Ectodermal cell (in vitro differentiated cells): ENCODE data around the gene PIEZO2.
A peak's percentile ranks its signal among the peaks of the same experiment; 100 is the strongest.

Experiments used
- H3K27ac ChIP-seq: 2 replicates; pipeline ENCODE4 v1.7.0; 2013; ENCODE audit warnings: mild to moderate bottlenecking, low read depth, low read length; ENCODE audit not compliant: insufficient read depth, poor library complexity, severe bottlenecking
- H3K27me3 ChIP-seq: 2 replicates; pipeline ENCODE4 v1.7.0; 2013; ENCODE audit warnings: mild to moderate bottlenecking, low read length; ENCODE audit not compliant: insufficient read depth, control insufficient read depth, poor library complexity, severe bottlenecking
- H3K36me3 ChIP-seq: one replicate; pipeline ENCODE4 v1.7.0; 2013; ENCODE audit warnings: low read length; ENCODE audit not compliant: control insufficient read depth, insufficient read depth
- H3K4me1 ChIP-seq: one replicate; pipeline ENCODE4 v1.7.0; 2013; ENCODE audit warnings: low read length; ENCODE audit not compliant: control insufficient read depth, insufficient read depth
- H3K4me3 ChIP-seq: 2 replicates; pipeline ENCODE4 v1.7.0; 2013; ENCODE audit warnings: low read depth, low read length, control low read depth; ENCODE audit not compliant: insufficient read depth
- H3K9me3 ChIP-seq: 2 replicates; pipeline ENCODE4 v1.7.0; 2013; ENCODE audit warnings: mild to moderate bottlenecking, low read length, moderate library complexity; ENCODE audit not compliant: control insufficient read depth
- WGBS, 2 experiments: methylation state at CpG; one replicate each; pipeline ENCODE4 v1.1.7; 2013; ENCODE audit warnings: missing lambda C conversion rate in 2 of 2; 5-methylcytosine and 5-hydroxymethylcytosine counted together

The PIEZO2 gene

DNA sequence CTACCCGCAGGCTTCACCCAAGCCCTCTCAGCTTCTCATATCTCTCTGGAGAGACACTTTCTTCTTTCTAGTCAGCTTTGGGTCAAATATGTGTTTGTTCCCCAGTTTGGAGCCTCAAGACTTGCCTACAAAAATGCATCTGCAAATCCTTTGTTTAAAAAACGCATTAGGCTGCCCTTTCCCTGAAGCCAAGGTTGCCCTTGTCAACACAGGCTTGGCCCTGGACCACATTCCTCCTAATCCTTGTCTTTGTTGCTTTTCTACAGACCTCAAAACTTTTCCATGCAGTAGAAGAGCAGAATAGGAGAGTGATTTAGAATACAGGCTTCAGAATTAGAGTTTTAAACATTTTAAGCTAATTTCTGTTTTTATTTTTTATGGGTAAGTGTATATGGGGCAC, 315.7 kb downstream of the PIEZO2 start:
- no peaks in the 10 kb centered on the region for H3K36me3 ChIP-seq
- H3K27me3 ChIP-seq = no peaks in the 10 kb centered on the region
- no peaks in the 10 kb centered on the region for H3K4me1 ChIP-seq
- H3K27ac ChIP-seq = no peak overlapping the region
- 84 to 88% methylated on average over 2 of the region's 2 CpGs for WGBS, 2 experiments
- no peaks in the 10 kb centered on the region for H3K9me3 ChIP-seq
- H3K4me3 ChIP-seq = no peak overlapping the region

DNA sequence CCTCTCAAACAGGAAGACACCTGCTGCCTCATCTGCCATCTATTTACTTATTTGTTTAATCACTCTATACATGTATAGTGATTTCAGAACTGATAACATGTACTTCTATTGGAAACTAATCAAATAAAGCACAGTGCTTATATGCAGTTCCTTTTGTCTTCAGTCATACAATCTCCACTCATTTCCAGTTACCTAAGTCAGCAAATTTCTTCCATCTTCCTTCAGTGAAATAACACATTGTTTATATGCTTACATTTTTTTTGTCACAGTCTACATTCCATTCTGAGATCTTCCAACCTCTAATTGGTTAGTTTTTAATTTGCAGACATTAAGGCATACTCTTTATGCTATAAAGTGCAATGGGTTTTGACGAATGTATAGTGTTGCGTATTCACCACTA, 323.0 kb downstream of the PIEZO2 start:
- Histone ChIP-seq H3K4me1 (no peaks in the 10 kb centered on the region), H3K9me3 (no peaks in the 10 kb centered on the region), H3K27me3 (no peaks in the 10 kb centered on the region), H3K4me3 (no peak overlapping the region), H3K27ac (no peak overlapping the region), H3K36me3 (no peaks in the 10 kb centered on the region)
- 98 to 100% methylated on average over 2 of the region's 2 CpGs for WGBS, 2 experiments

DNA sequence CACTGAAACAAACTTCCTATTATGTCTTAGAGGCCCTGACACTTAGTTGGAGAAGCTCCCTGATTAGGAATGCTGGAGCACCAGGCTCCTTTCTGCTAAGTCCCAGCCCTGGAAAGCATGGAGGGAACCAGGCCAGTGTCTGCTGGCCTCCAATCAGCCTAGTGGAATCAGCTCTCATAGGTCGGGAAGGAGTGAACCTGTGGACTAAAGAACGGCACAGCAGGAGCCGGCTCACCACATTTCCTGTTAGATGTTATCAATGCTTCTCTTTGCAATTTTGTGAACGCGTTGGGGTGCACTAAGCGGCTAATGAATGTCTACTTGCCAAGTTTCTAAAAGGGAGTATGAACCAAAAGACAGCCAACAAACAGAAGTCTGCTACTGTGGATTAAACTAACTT, 326.9 kb downstream of the PIEZO2 start:
- no peaks in the 10 kb centered on the region for H3K27me3 ChIP-seq
- no peaks in the 10 kb centered on the region for H3K4me1 ChIP-seq
- H3K9me3 ChIP-seq = no peaks in the 10 kb centered on the region
- peak overlapping the region; percentile 9 for H3K27ac ChIP-seq
- no peaks in the 10 kb centered on the region for H3K36me3 ChIP-seq
- H3K4me3 ChIP-seq = no peak overlapping the region
- 61 to 66% methylated on average over 6 of the region's 6 CpGs for WGBS, 2 experiments

DNA sequence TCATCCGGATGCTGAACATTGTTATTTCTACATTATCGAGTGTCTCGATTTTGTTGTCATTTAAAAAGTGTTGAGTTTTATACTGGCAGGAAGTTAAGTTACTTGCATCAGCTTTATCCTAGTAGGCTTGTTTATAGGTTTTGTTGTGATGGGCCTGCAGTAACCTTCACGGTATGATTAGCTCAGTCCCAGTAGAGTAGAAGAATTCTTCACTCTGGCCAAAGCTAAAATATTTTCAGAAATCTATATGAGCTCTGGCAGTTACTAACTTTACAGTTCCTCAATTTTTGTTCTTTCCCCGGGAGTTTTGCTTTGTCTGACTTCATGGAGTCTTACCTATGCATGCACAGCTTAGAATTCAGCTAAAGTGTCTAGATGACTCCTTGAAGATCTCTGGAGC, 328.7 kb downstream of the PIEZO2 start:
- no peaks in the 10 kb centered on the region for H3K4me1 ChIP-seq
- no peak overlapping the region for H3K4me3 ChIP-seq
- no peaks in the 10 kb centered on the region for H3K36me3 ChIP-seq
- WGBS, 2 experiments = 93 to 96% methylated on average over 5 of the region's 5 CpGs
- no peaks in the 10 kb centered on the region for H3K9me3 ChIP-seq
- H3K27me3 ChIP-seq = no peaks in the 10 kb centered on the region
- no peak overlapping the region for H3K27ac ChIP-seq

DNA sequence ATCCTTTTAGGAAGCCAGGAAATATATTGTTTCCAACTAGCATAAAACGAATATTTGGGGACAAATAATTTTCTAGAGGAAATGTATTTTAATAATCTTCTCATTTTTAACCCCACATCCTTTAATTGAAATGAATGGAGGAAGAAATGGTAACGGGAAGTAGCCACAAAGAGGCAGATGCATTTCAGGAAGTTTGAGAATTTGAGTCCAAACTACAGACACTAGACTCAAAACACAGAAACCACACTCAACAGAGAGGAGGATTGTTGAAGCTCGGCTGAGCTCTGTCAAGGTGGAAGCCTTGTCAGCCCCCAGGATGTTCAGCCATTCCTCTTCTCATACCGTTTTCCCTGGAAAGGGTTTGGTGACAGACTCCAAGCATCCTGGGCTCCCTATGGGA, 335.0 kb downstream of the PIEZO2 start:
- WGBS, 2 experiments = 91 to 92% methylated on average over 2 to 3 of the region's 4 CpGs
- Histone ChIP-seq H3K27ac (no peak overlapping the region), H3K9me3 (no peaks in the 10 kb centered on the region), H3K4me1 (no peaks in the 10 kb centered on the region), H3K36me3 (no peaks in the 10 kb centered on the region), H3K4me3 (no peak overlapping the region), H3K27me3 (no peaks in the 10 kb centered on the region)

DNA sequence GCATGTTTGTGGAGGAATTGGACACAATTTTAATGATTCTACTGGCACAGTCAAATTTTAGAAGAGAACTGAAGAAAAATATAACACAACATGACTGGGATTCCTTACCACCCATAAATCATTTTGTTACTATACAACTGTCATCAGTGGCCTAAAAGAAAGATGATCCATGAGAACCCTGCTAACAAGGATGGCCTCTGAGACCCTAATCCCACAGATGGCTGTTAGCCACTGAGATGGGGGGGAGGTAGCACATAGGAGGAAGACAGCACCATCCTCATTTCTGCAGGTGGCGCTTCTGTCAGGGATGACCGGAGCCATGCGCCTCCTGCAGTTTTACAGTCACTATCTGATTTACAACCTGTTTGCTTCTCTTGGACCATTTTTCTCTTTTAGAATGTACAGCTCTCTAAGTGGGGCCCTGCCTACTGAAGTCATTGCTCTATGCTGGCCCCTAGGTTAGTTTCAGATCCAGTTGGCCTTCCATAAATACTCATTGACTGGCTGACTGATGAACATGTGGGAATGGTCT, 343.7 kb downstream of the PIEZO2 start:
- 88 to 90% methylated on average over 3 of the region's 3 CpGs for WGBS, 2 experiments
- Histone ChIP-seq H3K27me3 (no peaks in the 10 kb centered on the region), H3K4me3 (no peak overlapping the region), H3K27ac (no peak overlapping the region), H3K36me3 (no peaks in the 10 kb centered on the region), H3K9me3 (no peaks in the 10 kb centered on the region), H3K4me1 (no peaks in the 10 kb centered on the region)

DNA sequence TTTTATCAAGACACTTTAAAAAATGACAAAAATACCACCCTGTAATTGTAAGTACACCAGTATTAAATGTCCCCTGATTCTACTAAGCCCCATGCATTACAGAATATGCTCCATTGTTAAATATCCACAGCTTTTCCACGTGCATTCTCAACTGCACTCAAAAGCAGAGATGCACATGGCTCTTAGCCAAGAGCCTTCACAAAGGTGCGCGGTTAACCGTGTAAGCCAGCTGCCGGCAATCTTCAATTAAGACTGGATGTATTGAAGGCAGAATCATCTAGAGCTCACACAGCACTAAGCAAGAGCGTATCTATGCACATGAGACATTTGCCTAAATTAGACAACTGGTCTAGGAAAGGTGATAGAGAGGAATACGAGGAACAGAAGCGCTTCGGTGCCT, 345.2 kb downstream of the PIEZO2 start:
- no peaks in the 10 kb centered on the region for H3K27me3 ChIP-seq
- no peaks in the 10 kb centered on the region for H3K36me3 ChIP-seq
- 96 to 98% methylated on average over 9 of the region's 9 CpGs for WGBS, 2 experiments
- no peak overlapping the region for H3K27ac ChIP-seq
- H3K9me3 ChIP-seq = no peaks in the 10 kb centered on the region
- no peak overlapping the region for H3K4me3 ChIP-seq
- no peaks in the 10 kb centered on the region for H3K4me1 ChIP-seq

DNA sequence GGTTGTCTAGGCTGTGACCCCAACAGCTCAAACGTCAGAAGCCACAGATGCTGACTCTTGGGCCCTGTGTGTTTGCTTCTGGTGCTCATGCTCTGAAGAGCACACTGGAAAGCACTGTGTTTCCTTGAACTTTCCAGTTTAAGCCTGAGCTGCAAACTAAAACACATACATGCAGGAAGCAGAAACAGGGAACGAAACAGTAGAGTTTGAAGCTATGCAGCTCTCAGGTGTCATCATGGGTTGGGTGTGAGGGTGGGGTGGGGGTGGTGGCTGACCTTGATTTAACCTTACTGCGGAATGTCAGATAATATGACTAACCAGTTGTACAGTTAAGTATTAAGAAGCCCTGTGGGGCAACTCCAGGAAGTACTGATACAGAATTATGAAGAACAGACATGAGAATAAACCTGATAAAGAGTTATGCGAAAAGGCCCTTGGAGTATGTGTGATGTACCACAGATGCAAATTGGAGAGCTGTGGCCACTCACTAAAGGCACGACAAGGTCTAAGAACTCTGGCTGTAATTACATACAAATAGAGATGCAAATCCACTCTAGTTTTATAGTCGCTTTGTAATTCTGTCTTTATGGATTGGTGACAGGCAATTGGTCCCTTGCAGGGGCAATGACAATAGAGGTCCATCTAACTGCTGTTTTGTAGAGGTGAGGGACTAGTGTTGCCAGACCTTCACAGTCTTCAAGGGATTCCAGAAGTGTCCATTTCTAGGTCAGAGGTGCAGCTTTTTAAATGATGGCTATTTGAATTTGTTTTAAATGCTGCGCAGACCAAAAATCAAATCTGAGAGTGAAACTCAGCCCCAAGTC, 350.4 kb downstream of the PIEZO2 start:
- WGBS, 2 experiments = 73 to 74% methylated on average over 7 of the region's 7 CpGs
- H3K27me3 ChIP-seq = no peaks in the 10 kb centered on the region
- no peaks in the 10 kb centered on the region for H3K4me1 ChIP-seq
- no peak overlapping the region for H3K4me3 ChIP-seq
- no peaks in the 10 kb centered on the region for H3K36me3 ChIP-seq
- H3K9me3 ChIP-seq = no peaks in the 10 kb centered on the region
- no peak overlapping the region for H3K27ac ChIP-seq

DNA sequence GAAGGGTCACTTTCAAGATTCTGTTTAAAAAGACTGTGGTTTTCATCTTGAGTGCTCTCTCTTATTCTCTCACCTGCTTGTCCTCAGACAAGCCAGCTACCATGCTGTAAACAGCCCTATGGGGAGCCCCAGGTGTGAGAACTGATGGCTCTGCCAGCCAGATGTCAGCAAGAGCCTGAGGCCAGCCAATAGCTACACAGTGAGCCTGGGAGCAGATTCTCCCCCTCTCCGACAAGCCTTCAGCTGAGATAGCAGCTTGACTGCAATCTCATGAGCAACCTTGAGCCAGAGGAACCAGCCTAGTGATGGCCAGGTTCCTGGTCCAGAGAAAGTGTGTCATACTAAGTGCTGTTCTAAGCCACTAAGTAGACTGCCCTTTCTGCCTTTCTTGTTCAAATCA, 351.5 kb downstream of the PIEZO2 start:
- H3K9me3 ChIP-seq = no peaks in the 10 kb centered on the region
- H3K4me3 ChIP-seq = no peak overlapping the region
- H3K27ac ChIP-seq = no peak overlapping the region
- WGBS, 2 experiments = 78 to 79% methylated on average over 1 of the region's 1 CpG
- H3K4me1 ChIP-seq = no peaks in the 10 kb centered on the region
- H3K36me3 ChIP-seq = no peaks in the 10 kb centered on the region
- H3K27me3 ChIP-seq = no peaks in the 10 kb centered on the region

DNA sequence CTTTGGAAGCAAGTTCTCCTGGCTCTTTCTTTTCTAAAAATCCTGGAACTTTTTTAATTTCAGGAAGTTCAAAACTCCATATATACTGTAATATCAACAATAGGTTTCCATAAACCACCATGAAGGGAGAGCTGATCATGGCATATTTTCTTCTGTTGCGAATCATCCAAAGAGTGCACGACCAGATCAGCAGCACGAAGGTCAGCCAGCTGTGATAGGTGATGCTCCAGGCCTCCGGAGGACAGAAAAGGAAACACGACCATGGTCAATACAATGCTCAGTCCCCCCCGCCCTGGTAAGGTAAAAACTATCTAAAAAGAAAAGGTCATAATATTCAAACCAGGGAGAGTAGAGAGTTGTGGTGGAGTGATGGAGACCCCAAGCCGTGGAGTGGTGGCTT, 354.6 kb downstream of the PIEZO2 start:
- no peak overlapping the region for H3K4me3 ChIP-seq
- no peaks in the 10 kb centered on the region for H3K9me3 ChIP-seq
- WGBS, 2 experiments = 89 to 92% methylated on average over 7 of the region's 7 CpGs
- H3K36me3 ChIP-seq = no peaks in the 10 kb centered on the region
- no peak overlapping the region for H3K27ac ChIP-seq
- no peaks in the 10 kb centered on the region for H3K27me3 ChIP-seq
- H3K4me1 ChIP-seq = no peaks in the 10 kb centered on the region
